ENCODE data around the gene KATNB1. TPM values are rescaled to one million over a fixed set of nuclear protein-coding genes. Genes with fewer than 3 reads are reported as not detected.

Gene KATNB1
- total and polyA plus RNA-seq, 2 of the 8 experiments (the other 6 are each of a cell fraction or from before 2014, with no cell fraction given) = 50.2 to 60.4 TPM

GRCh38 chr16:57735755-57736418, at the start of gene KATNB1 (continued):
- TF ChIP-seq SRF (IDR thresholded peaks at IDR 0.05; ENCODE audit: low read depth, low read length) (no peak), SAP30 (IDR thresholded peaks at IDR 0.05; ENCODE audit: insufficient read depth, insufficient replicate concordance, low read length) (no peak), EGR1 (IDR thresholded peaks at IDR 0.05; ENCODE audit: borderline replicate concordance, low read depth, low read length) (no peak), CREB1 (IDR thresholded peaks at IDR 0.05) (no peak), E2F6 (IDR thresholded peaks at IDR 0.05) (peak; percentile 83), ASH2L (IDR thresholded peaks at IDR 0.05; ENCODE audit: low read length) (no peak), TCF12 (IDR thresholded peaks at IDR 0.05; ENCODE audit: low read depth, low read length) (no peak), BCL11A (IDR thresholded peaks at IDR 0.05; ENCODE audit: low read depth in 2 of 2, low read length in 2 of 2) (no peak), TEAD4 (IDR thresholded peaks at IDR 0.05; ENCODE audit: low read depth, low read length) (no peak), SIRT6 (IDR thresholded peaks at IDR 0.05; ENCODE audit: low read length) (no peak), USF2 (IDR thresholded peaks at IDR 0.05; ENCODE audit: low read length) (no peak), SP4 (IDR thresholded peaks at IDR 0.05; ENCODE audit: low read length) (no peak), KDM4A (IDR thresholded peaks at IDR 0.05; ENCODE audit: low read depth, low read length, severe bottlenecking) (peak; percentile 80), NANOG (IDR thresholded peaks at IDR 0.05; ENCODE audit: insufficient read depth, low read depth, low read length, poor library complexity, severe bottlenecking) (no peak), RFX5 (IDR thresholded peaks at IDR 0.05; ENCODE audit: borderline replicate concordance, low read depth, low read length) (no peak), CBX5 (IDR thresholded peaks at IDR 0.05; ENCODE audit: low read depth, low read length) (no peak), HDAC2 (IDR thresholded peaks at IDR 0.05; ENCODE audit: borderline replicate concordance in 1 of 2, low read depth in 2 of 2, low read length in 2 of 2) (no peak), KDM1A (IDR thresholded peaks at IDR 0.05; ENCODE audit: borderline replicate concordance, low read length) (no peak), POU5F1 (IDR thresholded peaks at IDR 0.05; ENCODE audit: low read depth, low read length) (no peak), SIN3A (conservative IDR thresholded peaks at IDR 0.05 in 1 of 2, IDR thresholded peaks at IDR 0.05 in 1 of 2; ENCODE audit: low read depth in 1 of 2, low read length in 2 of 2) (0 out of 4 replicates have a peak, but pooled peaks of 1 of the 2 experiments have one; percentile 18), MAX (IDR thresholded peaks at IDR 0.05) (peak; percentile 76), YY1 (IDR thresholded peaks at IDR 0.05; ENCODE audit: low read depth, low read length) (no peak), BRCA1 (IDR thresholded peaks at IDR 0.05; ENCODE audit: low read depth, low read length) (no peak)

Data from H1 (cell line).